WTC11 (cell line): ENCODE data around the gene TTLL10.

Experiments
- ELF4 ChIP-seq: sonication (generic); formaldehyde crosslinking; IDR thresholded peaks from 2 replicates; pipeline ENCODE4 v1.8.1; 2022; ENCODE audit warnings: low read depth, mild to moderate bottlenecking, moderate library complexity, missing genetic modification reagents
- ESRRA ChIP-seq: sonication (generic); formaldehyde crosslinking; IDR thresholded peaks from 2 replicates; pipeline ENCODE4 v1.8.1; 2022; ENCODE audit warnings: mild to moderate bottlenecking, missing genetic modification reagents, borderline replicate concordance
- HMGXB4 ChIP-seq: sonication (generic); formaldehyde crosslinking; IDR thresholded peaks from 2 replicates; pipeline ENCODE4 v1.8.1; 2023; ENCODE audit warnings: mild to moderate bottlenecking, moderate library complexity, missing genetic modification reagents
- NFE2L1 ChIP-seq: sonication (generic); formaldehyde crosslinking; IDR thresholded peaks from 2 replicates; pipeline ENCODE4 v1.8.1; 2023; ENCODE audit warnings: missing genetic modification reagents
- NR2C2 ChIP-seq: sonication (generic); formaldehyde crosslinking; IDR thresholded peaks from 2 replicates; pipeline ENCODE4 v1.8.0; 2022; ENCODE audit warnings: mild to moderate bottlenecking, missing genetic modification reagents
- PREB ChIP-seq: sonication (generic); formaldehyde crosslinking; IDR thresholded peaks from 2 replicates; pipeline ENCODE4 v1.8.1; 2022; ENCODE audit warnings: mild to moderate bottlenecking, missing genetic modification reagents, moderate library complexity, borderline replicate concordance
- TEAD4 ChIP-seq: sonication (generic); formaldehyde crosslinking; IDR thresholded peaks from 2 replicates; pipeline ENCODE4 v1.8.0; 2022; ENCODE audit warnings: mild to moderate bottlenecking, missing genetic modification reagents
- TP53 ChIP-seq: sonication (generic); formaldehyde crosslinking; IDR thresholded peaks from 2 replicates; pipeline ENCODE4 v1.8.1; 2023; ENCODE audit warnings: mild to moderate bottlenecking, missing genetic modification reagents
- ZNF232 ChIP-seq: sonication (generic); formaldehyde crosslinking; IDR thresholded peaks from 2 replicates; pipeline ENCODE4 v1.8.0; 2022; ENCODE audit warnings: mild to moderate bottlenecking, missing genetic modification reagents
- ZNF281 ChIP-seq: sonication (generic); formaldehyde crosslinking; IDR thresholded peaks from 2 replicates; pipeline ENCODE4 v1.8.0; 2023; ENCODE audit warnings: mild to moderate bottlenecking, missing genetic modification reagents
- TF ChIP-seq, protein P1 (sequence below): fragments of 200-600 bp; IDR thresholded peaks from 2 replicates; pipeline ENCODE4 v1.8.0; 2022; ENCODE audit warnings: antibody characterized with exemption
- TF ChIP-seq, protein P2 (sequence below): sonication (generic); formaldehyde crosslinking; IDR thresholded peaks from 2 replicates; pipeline ENCODE4 v1.8.0; 2023; ENCODE audit warnings: missing genetic modification reagents
- TF ChIP-seq, protein P3 (sequence below): sonication (generic); formaldehyde crosslinking; IDR thresholded peaks from 2 replicates; pipeline ENCODE4 v1.8.1; 2023; ENCODE audit warnings: mild to moderate bottlenecking, missing genetic modification reagents, moderate library complexity
- TF ChIP-seq, protein P4 (sequence below): sonication (generic); formaldehyde crosslinking; IDR thresholded peaks from 2 replicates; pipeline ENCODE4 v1.8.0; 2022; ENCODE audit warnings: mild to moderate bottlenecking, missing genetic modification reagents

DNA sequence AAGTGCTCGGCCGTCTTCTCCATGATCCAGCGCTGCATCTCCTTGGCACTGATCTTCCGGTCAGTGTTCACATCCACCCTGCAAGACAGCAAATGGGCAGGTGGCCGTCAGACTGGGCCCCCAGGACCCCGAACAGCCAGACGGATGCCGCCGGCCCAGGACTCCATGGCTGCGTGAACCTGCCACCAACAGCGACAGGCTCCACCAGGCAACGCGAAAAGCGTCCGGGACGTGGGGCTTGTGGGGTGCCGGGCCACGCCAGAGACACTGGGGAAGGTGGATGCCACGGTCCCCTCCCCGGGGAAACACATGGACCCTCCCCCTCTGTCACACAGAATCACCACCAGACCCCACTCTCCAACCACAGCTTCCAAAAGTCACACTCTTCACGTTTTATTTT, 50.2 kb downstream of the TTLL10 start:
- TF ChIP-seq, protein P1, sequence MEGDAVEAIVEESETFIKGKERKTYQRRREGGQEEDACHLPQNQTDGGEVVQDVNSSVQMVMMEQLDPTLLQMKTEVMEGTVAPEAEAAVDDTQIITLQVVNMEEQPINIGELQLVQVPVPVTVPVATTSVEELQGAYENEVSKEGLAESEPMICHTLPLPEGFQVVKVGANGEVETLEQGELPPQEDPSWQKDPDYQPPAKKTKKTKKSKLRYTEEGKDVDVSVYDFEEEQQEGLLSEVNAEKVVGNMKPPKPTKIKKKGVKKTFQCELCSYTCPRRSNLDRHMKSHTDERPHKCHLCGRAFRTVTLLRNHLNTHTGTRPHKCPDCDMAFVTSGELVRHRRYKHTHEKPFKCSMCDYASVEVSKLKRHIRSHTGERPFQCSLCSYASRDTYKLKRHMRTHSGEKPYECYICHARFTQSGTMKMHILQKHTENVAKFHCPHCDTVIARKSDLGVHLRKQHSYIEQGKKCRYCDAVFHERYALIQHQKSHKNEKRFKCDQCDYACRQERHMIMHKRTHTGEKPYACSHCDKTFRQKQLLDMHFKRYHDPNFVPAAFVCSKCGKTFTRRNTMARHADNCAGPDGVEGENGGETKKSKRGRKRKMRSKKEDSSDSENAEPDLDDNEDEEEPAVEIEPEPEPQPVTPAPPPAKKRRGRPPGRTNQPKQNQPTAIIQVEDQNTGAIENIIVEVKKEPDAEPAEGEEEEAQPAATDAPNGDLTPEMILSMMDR: no peak
- TF ChIP-seq ESRRA (CRISPR knock-in tag): no peak
- TF ChIP-seq, protein P2, sequence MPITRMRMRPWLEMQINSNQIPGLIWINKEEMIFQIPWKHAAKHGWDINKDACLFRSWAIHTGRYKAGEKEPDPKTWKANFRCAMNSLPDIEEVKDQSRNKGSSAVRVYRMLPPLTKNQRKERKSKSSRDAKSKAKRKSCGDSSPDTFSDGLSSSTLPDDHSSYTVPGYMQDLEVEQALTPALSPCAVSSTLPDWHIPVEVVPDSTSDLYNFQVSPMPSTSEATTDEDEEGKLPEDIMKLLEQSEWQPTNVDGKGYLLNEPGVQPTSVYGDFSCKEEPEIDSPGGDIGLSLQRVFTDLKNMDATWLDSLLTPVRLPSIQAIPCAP (CRISPR knock-in tag): no peak
- no peak for TF ChIP-seq HMGXB4 (CRISPR knock-in tag)
- TF ChIP-seq ZNF281 (CRISPR knock-in tag): no peak
- TF ChIP-seq NR2C2 (CRISPR knock-in tag): no peak
- TF ChIP-seq, protein P3, sequence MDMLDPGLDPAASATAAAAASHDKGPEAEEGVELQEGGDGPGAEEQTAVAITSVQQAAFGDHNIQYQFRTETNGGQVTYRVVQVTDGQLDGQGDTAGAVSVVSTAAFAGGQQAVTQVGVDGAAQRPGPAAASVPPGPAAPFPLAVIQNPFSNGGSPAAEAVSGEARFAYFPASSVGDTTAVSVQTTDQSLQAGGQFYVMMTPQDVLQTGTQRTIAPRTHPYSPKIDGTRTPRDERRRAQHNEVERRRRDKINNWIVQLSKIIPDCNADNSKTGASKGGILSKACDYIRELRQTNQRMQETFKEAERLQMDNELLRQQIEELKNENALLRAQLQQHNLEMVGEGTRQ (CRISPR knock-in tag): no peak
- no peak for TF ChIP-seq NFE2L1
- TF ChIP-seq ELF4 (CRISPR knock-in tag): no peak
- TF ChIP-seq ZNF232 (CRISPR knock-in tag): no peak
- no peak for TF ChIP-seq PREB
- no peak for TF ChIP-seq TEAD4 (CRISPR knock-in tag)
- TF ChIP-seq, protein P4, sequence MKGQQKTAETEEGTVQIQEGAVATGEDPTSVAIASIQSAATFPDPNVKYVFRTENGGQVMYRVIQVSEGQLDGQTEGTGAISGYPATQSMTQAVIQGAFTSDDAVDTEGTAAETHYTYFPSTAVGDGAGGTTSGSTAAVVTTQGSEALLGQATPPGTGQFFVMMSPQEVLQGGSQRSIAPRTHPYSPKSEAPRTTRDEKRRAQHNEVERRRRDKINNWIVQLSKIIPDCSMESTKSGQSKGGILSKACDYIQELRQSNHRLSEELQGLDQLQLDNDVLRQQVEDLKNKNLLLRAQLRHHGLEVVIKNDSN (CRISPR knock-in tag): no peak
- no peak for TF ChIP-seq TP53 (CRISPR knock-in tag)
